K562 (cell line): Measurements from ENCODE around the gene SURF6. TPM values are rescaled to one million over a fixed set of nuclear protein-coding genes. Genes with fewer than 3 reads are reported as not detected.

Experiments used
- POLR2G ChIP-seq: fragments of 200-400 bp; formaldehyde crosslinking; IDR thresholded peaks from 2 replicates; pipeline ENCODE4 v1.6.1; 2017; ENCODE audit warnings: low read depth, mild to moderate bottlenecking, antibody characterized with exemption, low read length, moderate library complexity
- SIN3A ChIP-seq, 2 experiments: fragments of 150-350 bp in 1 of 2; IDR thresholded peaks; 2 replicates each; pipeline ENCODE4 v1.6.1; 2011 to 2016; ENCODE audit warnings: borderline replicate concordance in 2 of 2, low read depth in 2 of 2, low read length in 2 of 2, mild to moderate bottlenecking in 2 of 2, moderate library complexity in 2 of 2; ENCODE audit not compliant: control insufficient read depth in 1 of 2
- ZBTB40 ChIP-seq, 2 experiments: fragments of 450-650 bp in 1 of 2; sonication (generic) in 1 of 2; formaldehyde crosslinking in 1 of 2; IDR thresholded peaks; 2 replicates each; pipeline versions ENCODE4 v1.7.1 to v1.9.0; 2016 to 2022; ENCODE audit warnings: inconsistent platforms in 1 of 2, mild to moderate bottlenecking in 1 of 2, missing genetic modification reagents in 1 of 2
- polyA plus RNA-seq, 8 experiments: library from polyadenylated mRNA; depleted of rRNA in 4 of 8; stranded (reverse) in 5 of 8; unstranded in 3 of 8; fragments of >200 nt; fragmentation: Nextera tagmentation in 2 of 8; fragmentation: Illumina TruSeq in 1 of 8; extraction: Ambion mirVana in 2 of 8; extraction: Trizol in 1 of 8; gene quantifications; 2 replicates each; pipeline versions ENCODE4 v1.2.1 to v1.2.3, GENCODE V29; 2011 to 2014; ENCODE audit warnings: inconsistent platforms in 1 of 8, missing spikeins in 1 of 8
- total RNA-seq, 7 experiments: library from RNA; depleted of rRNA in 6 of 7; stranded (reverse); fragments of >200 nt in 6 of 7; fragmentation: Illumina TruSeq in 2 of 7; extraction: Trizol in 2 of 7; gene quantifications; 2 replicates each; pipeline versions ENCODE4 v1.2.1 to v1.2.3, GENCODE V29; 2011 to 2021; ENCODE audit warnings: low replicate concordance in 1 of 7
- TF ChIP-seq, protein P1 (sequence below): fragments of 450-650 bp; IDR thresholded peaks from 2 replicates; pipeline ENCODE4 v1.6.1; 2016; ENCODE audit warnings: mild to moderate bottlenecking, moderate library complexity

SURF6 gene
- total and polyA plus RNA-seq, 9 of the 15 experiments (the other 6 are each of a cell fraction or from before 2014, with no cell fraction given), result 1.4 to 68.3 (median 14.7) TPM

DNA sequence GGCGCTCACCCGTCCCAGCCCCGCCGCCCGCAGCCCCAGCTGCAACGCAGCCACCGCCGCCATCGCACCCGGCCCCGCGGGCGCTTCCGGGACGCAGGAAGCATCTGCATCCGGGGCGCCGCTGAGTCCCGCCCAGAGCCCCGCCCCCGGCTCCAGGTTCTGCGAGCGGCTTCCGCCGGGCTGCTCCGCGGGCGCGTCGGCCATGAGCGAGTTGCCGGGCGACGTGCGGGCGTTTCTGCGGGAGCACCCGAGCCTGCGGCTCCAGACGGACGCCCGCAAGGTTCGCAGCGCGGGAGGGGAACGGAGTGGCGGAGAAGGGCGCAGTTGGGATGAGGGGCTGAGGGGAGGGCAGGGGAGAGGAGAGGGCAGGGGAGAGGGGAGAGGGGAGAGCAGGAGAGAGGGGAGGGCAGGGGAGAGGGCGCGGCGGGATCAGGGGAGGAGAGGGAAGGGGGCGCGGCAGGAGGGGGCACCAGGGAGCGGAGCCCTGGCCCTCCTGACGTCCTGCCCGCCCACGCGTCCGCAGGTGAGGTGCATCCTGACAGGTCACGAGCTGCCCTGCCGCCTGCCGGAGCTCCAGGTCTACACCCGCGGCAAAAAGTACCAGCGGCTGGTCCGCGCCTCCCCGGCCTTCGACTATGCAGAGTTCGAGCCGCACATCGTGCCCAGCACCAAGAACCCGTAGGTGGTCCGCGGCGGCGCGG, 20.6 kb upstream of the SURF6 start, which contains the start of the genes SURF1 and SURF2 (continued):
- TF ChIP-seq, protein P1, sequence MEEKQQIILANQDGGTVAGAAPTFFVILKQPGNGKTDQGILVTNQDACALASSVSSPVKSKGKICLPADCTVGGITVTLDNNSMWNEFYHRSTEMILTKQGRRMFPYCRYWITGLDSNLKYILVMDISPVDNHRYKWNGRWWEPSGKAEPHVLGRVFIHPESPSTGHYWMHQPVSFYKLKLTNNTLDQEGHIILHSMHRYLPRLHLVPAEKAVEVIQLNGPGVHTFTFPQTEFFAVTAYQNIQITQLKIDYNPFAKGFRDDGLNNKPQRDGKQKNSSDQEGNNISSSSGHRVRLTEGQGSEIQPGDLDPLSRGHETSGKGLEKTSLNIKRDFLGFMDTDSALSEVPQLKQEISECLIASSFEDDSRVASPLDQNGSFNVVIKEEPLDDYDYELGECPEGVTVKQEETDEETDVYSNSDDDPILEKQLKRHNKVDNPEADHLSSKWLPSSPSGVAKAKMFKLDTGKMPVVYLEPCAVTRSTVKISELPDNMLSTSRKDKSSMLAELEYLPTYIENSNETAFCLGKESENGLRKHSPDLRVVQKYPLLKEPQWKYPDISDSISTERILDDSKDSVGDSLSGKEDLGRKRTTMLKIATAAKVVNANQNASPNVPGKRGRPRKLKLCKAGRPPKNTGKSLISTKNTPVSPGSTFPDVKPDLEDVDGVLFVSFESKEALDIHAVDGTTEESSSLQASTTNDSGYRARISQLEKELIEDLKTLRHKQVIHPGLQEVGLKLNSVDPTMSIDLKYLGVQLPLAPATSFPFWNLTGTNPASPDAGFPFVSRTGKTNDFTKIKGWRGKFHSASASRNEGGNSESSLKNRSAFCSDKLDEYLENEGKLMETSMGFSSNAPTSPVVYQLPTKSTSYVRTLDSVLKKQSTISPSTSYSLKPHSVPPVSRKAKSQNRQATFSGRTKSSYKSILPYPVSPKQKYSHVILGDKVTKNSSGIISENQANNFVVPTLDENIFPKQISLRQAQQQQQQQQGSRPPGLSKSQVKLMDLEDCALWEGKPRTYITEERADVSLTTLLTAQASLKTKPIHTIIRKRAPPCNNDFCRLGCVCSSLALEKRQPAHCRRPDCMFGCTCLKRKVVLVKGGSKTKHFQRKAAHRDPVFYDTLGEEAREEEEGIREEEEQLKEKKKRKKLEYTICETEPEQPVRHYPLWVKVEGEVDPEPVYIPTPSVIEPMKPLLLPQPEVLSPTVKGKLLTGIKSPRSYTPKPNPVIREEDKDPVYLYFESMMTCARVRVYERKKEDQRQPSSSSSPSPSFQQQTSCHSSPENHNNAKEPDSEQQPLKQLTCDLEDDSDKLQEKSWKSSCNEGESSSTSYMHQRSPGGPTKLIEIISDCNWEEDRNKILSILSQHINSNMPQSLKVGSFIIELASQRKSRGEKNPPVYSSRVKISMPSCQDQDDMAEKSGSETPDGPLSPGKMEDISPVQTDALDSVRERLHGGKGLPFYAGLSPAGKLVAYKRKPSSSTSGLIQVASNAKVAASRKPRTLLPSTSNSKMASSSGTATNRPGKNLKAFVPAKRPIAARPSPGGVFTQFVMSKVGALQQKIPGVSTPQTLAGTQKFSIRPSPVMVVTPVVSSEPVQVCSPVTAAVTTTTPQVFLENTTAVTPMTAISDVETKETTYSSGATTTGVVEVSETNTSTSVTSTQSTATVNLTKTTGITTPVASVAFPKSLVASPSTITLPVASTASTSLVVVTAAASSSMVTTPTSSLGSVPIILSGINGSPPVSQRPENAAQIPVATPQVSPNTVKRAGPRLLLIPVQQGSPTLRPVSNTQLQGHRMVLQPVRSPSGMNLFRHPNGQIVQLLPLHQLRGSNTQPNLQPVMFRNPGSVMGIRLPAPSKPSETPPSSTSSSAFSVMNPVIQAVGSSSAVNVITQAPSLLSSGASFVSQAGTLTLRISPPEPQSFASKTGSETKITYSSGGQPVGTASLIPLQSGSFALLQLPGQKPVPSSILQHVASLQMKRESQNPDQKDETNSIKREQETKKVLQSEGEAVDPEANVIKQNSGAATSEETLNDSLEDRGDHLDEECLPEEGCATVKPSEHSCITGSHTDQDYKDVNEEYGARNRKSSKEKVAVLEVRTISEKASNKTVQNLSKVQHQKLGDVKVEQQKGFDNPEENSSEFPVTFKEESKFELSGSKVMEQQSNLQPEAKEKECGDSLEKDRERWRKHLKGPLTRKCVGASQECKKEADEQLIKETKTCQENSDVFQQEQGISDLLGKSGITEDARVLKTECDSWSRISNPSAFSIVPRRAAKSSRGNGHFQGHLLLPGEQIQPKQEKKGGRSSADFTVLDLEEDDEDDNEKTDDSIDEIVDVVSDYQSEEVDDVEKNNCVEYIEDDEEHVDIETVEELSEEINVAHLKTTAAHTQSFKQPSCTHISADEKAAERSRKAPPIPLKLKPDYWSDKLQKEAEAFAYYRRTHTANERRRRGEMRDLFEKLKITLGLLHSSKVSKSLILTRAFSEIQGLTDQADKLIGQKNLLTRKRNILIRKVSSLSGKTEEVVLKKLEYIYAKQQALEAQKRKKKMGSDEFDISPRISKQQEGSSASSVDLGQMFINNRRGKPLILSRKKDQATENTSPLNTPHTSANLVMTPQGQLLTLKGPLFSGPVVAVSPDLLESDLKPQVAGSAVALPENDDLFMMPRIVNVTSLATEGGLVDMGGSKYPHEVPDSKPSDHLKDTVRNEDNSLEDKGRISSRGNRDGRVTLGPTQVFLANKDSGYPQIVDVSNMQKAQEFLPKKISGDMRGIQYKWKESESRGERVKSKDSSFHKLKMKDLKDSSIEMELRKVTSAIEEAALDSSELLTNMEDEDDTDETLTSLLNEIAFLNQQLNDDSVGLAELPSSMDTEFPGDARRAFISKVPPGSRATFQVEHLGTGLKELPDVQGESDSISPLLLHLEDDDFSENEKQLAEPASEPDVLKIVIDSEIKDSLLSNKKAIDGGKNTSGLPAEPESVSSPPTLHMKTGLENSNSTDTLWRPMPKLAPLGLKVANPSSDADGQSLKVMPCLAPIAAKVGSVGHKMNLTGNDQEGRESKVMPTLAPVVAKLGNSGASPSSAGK, result 0 out of 2 replicates have a peak, but pooled peaks have one; percentile 17
- peak; percentile 90 for TF ChIP-seq ZBTB40 (IDR thresholded peaks at IDR 0.05)
- TF ChIP-seq ZBTB40 (CRISPR knock-in tag; IDR thresholded peaks at IDR 0.05), result no peak
- TF ChIP-seq POLR2G, result peak; percentile 92
- TF ChIP-seq SIN3A (IDR thresholded peaks at IDR 0.05; ENCODE audit: borderline replicate concordance in 2 of 2, control insufficient read depth in 1 of 2, low read depth in 2 of 2, low read length in 2 of 2), result peak; percentile 53 to 82
